Measurements from ENCODE around the gene SRA1. TPM values are rescaled to one million over a fixed set of nuclear protein-coding genes. Genes with fewer than 3 reads are reported as not detected.

Gene SRA1
- total and polyA plus RNA-seq, 2 of the 13 experiments (the other 11 are each of a cell fraction or from before 2014, with no cell fraction given) = 14.2 to 32.8 TPM

DNA sequence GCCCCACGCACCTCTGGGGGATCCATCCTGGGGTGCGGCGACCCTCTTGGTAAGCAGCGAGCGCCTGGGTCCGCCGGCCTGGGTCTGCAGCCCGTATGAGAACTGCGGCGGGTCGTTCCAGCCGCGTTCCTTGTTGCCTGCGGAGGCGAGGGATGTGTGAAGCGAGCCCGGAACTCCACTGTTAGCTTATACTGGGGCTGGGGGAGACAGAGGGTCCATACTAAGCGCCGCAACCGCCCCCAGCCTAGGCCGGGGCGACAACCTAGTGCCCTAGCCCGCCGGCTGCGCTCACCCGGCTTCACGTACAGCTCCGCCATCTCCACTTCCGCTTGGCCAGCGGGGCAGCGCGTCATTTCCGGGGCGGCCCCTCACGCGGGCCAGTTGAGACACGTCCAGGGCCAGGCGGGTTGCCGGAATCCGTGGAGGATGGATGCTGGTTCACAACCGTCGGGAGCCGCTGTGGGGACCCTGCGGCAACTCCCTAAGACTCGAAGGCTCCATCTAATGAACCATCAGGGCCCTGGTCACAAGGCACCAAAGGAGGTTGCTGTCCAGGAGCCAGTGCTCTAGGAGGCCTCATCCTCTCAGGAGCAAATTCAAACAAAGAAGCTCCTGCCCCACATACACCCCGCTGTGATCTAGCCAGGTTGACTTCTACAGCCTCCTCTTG, at the start of gene SRA1 (continued):
- TF ChIP-seq, protein P1, sequence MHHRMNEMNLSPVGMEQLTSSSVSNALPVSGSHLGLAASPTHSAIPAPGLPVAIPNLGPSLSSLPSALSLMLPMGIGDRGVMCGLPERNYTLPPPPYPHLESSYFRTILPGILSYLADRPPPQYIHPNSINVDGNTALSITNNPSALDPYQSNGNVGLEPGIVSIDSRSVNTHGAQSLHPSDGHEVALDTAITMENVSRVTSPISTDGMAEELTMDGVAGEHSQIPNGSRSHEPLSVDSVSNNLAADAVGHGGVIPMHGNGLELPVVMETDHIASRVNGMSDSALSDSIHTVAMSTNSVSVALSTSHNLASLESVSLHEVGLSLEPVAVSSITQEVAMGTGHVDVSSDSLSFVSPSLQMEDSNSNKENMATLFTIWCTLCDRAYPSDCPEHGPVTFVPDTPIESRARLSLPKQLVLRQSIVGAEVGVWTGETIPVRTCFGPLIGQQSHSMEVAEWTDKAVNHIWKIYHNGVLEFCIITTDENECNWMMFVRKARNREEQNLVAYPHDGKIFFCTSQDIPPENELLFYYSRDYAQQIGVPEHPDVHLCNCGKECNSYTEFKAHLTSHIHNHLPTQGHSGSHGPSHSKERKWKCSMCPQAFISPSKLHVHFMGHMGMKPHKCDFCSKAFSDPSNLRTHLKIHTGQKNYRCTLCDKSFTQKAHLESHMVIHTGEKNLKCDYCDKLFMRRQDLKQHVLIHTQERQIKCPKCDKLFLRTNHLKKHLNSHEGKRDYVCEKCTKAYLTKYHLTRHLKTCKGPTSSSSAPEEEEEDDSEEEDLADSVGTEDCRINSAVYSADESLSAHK (CRISPR knock-in tag; IDR thresholded peaks at IDR 0.05; ENCODE audit: borderline replicate concordance) = peak; percentile 82; the same call in 1 of the 2 replicates
- TF ChIP-seq HMG20A (CRISPR knock-in tag; IDR thresholded peaks at IDR 0.05; ENCODE audit: borderline replicate concordance) = 0 out of 2 replicates have a peak, but pooled peaks have one; percentile 15
- peak; percentile 91 for TF ChIP-seq ZFY (CRISPR knock-in tag; IDR thresholded peaks at IDR 0.05)
- no peak for TF ChIP-seq ZZZ3 (CRISPR knock-in tag; IDR thresholded peaks at IDR 0.05; ENCODE audit: borderline replicate concordance)
- TF ChIP-seq HMGA1 (CRISPR knock-in tag; conservative IDR thresholded peaks at IDR 0.05) = no peak
- peak; percentile 49; the same call in 1 of the 2 replicates for TF ChIP-seq PITX1 (CRISPR knock-in tag; IDR thresholded peaks at IDR 0.05)
- TF ChIP-seq SMARCE1 (IDR thresholded peaks at IDR 0.05; ENCODE audit: borderline replicate concordance) = no peak
- TF ChIP-seq SKI (IDR thresholded peaks at IDR 0.05; ENCODE audit: partially characterized antibody) = no peak
- TF ChIP-seq SP4 (CRISPR knock-in tag; IDR thresholded peaks at IDR 0.05) = peak; percentile 68; the same call in 1 of the 2 replicates
- peak; percentile 67 for TF ChIP-seq FOSL2 (CRISPR knock-in tag; IDR thresholded peaks at IDR 0.05)
- TF ChIP-seq, protein P2, sequence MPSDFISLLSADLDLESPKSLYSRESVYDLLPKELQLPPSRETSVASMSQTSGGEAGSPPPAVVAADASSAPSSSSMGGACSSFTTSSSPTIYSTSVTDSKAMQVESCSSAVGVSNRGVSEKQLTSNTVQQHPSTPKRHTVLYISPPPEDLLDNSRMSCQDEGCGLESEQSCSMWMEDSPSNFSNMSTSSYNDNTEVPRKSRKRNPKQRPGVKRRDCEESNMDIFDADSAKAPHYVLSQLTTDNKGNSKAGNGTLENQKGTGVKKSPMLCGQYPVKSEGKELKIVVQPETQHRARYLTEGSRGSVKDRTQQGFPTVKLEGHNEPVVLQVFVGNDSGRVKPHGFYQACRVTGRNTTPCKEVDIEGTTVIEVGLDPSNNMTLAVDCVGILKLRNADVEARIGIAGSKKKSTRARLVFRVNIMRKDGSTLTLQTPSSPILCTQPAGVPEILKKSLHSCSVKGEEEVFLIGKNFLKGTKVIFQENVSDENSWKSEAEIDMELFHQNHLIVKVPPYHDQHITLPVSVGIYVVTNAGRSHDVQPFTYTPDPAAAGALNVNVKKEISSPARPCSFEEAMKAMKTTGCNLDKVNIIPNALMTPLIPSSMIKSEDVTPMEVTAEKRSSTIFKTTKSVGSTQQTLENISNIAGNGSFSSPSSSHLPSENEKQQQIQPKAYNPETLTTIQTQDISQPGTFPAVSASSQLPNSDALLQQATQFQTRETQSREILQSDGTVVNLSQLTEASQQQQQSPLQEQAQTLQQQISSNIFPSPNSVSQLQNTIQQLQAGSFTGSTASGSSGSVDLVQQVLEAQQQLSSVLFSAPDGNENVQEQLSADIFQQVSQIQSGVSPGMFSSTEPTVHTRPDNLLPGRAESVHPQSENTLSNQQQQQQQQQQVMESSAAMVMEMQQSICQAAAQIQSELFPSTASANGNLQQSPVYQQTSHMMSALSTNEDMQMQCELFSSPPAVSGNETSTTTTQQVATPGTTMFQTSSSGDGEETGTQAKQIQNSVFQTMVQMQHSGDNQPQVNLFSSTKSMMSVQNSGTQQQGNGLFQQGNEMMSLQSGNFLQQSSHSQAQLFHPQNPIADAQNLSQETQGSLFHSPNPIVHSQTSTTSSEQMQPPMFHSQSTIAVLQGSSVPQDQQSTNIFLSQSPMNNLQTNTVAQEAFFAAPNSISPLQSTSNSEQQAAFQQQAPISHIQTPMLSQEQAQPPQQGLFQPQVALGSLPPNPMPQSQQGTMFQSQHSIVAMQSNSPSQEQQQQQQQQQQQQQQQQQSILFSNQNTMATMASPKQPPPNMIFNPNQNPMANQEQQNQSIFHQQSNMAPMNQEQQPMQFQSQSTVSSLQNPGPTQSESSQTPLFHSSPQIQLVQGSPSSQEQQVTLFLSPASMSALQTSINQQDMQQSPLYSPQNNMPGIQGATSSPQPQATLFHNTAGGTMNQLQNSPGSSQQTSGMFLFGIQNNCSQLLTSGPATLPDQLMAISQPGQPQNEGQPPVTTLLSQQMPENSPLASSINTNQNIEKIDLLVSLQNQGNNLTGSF (CRISPR knock-in tag; IDR thresholded peaks at IDR 0.05) = peak; percentile 46; the same call in 1 of the 2 replicates
- peak; percentile 70 for TF ChIP-seq FOXK1 (CRISPR knock-in tag; IDR thresholded peaks at IDR 0.05; ENCODE audit: borderline replicate concordance, low read depth)
- peak; percentile 66; the same call in 1 of the 2 replicates for TF ChIP-seq KLF9 (CRISPR knock-in tag; IDR thresholded peaks at IDR 0.05; ENCODE audit: low read depth)
- TF ChIP-seq SP140L (CRISPR knock-in tag; IDR thresholded peaks at IDR 0.05; ENCODE audit: borderline replicate concordance) = no peak
- 0 out of 2 replicates have a peak, but pooled peaks have one; percentile 28 for TF ChIP-seq MIER3 (CRISPR knock-in tag; IDR thresholded peaks at IDR 0.05; ENCODE audit: borderline replicate concordance)
- peak; percentile 86 for TF ChIP-seq THAP11 (CRISPR knock-in tag; IDR thresholded peaks at IDR 0.05)
- TF ChIP-seq, protein P3, sequence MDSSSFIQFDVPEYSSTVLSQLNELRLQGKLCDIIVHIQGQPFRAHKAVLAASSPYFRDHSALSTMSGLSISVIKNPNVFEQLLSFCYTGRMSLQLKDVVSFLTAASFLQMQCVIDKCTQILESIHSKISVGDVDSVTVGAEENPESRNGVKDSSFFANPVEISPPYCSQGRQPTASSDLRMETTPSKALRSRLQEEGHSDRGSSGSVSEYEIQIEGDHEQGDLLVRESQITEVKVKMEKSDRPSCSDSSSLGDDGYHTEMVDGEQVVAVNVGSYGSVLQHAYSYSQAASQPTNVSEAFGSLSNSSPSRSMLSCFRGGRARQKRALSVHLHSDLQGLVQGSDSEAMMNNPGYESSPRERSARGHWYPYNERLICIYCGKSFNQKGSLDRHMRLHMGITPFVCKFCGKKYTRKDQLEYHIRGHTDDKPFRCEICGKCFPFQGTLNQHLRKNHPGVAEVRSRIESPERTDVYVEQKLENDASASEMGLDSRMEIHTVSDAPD (CRISPR knock-in tag; IDR thresholded peaks at IDR 0.05) = no peak; the same call in 1 of the 2 replicates
- TF ChIP-seq POLR2G (IDR thresholded peaks at IDR 0.05; ENCODE audit: low read depth, low read length) = peak; percentile 99

All from HepG2 (cell line).